ENCODE results near the gene PCNX1.
"Not testable (repeated sequence)": the region's sequence is repeated elsewhere in the genome, so short reads cannot be mapped to it uniquely, and the experiment has no call there.

PCNX1 gene

GRCh38 chr14:70935135-70935534 lies 27.9 kb downstream of the PCNX1 start:
- DNase-seq (ENCODE audit: low read depth in 1 of 2, low spot score in 1 of 2) = no peak
- H3K27ac ChIP-seq (replicated peaks) = no peak overlapping the region
- no peak for TF ChIP-seq POLR2AphosphoS5 (IDR thresholded peaks at IDR 0.05; ENCODE audit: low read depth)
- TF ChIP-seq SPI1 (IDR thresholded peaks at IDR 0.05; ENCODE audit: borderline replicate concordance, low read depth) = no peak
- TF ChIP-seq GABPA (IDR thresholded peaks at IDR 0.05; ENCODE audit: low read depth) = no peak
- no peak for TF ChIP-seq CTCF (IDR thresholded peaks at IDR 0.05; ENCODE audit: insufficient read depth, low read length)
- no peak for TF ChIP-seq REST (IDR thresholded peaks at IDR 0.05; ENCODE audit: insufficient replicate concordance, low read depth)
- H3K4me3 ChIP-seq (replicated peaks; ENCODE audit: insufficient read depth, low read length) = no peak overlapping the region
- H3K27me3 ChIP-seq (ENCODE audit: insufficient read depth, poor library complexity, severe bottlenecking) = no peaks in the 10 kb centered on the region

- not testable (repeated sequence) for H3K27ac ChIP-seq (replicated peaks); DNase-seq (ENCODE audit: low read depth in 1 of 2, low spot score in 1 of 2); H3K4me3 ChIP-seq (replicated peaks; ENCODE audit: insufficient read depth, low read length); H3K27me3 ChIP-seq (ENCODE audit: insufficient read depth, poor library complexity, severe bottlenecking)
These were observed 32.4 kb downstream of the PCNX1 start for GRCh38 chr14:70939693-70940092.

- not testable (repeated sequence) for H3K4me3 ChIP-seq (replicated peaks; ENCODE audit: insufficient read depth, low read length); H3K27me3 ChIP-seq (ENCODE audit: insufficient read depth, poor library complexity, severe bottlenecking); H3K27ac ChIP-seq (replicated peaks); DNase-seq (ENCODE audit: low read depth in 1 of 2, low spot score in 1 of 2)
These were observed 34.5 kb downstream of the PCNX1 start for GRCh38 chr14:70941637-70942341.

- DNase-seq (ENCODE audit: low read depth in 1 of 2, low spot score in 1 of 2) = no peak
- Histone ChIP-seq H3K27ac (replicated peaks) (no peak overlapping the region), H3K27me3 (ENCODE audit: insufficient read depth, poor library complexity, severe bottlenecking) (no peaks in the 10 kb centered on the region), H3K4me3 (replicated peaks; ENCODE audit: insufficient read depth, low read length) (no peak overlapping the region)
- TF ChIP-seq SPI1 (IDR thresholded peaks at IDR 0.05; ENCODE audit: borderline replicate concordance, low read depth) (no peak), REST (IDR thresholded peaks at IDR 0.05; ENCODE audit: insufficient replicate concordance, low read depth) (no peak), POLR2AphosphoS5 (IDR thresholded peaks at IDR 0.05; ENCODE audit: low read depth) (no peak)
These were observed 35.1 kb downstream of the PCNX1 start for GRCh38 chr14:70942342-70942706.

GRCh38 chr14:70942721-70943120 lies 35.5 kb downstream of the PCNX1 start:
- not testable (repeated sequence) for H3K4me3 ChIP-seq (replicated peaks; ENCODE audit: insufficient read depth, low read length); H3K27me3 ChIP-seq (ENCODE audit: insufficient read depth, poor library complexity, severe bottlenecking); H3K27ac ChIP-seq (replicated peaks)

GRCh38 chr14:70943838-70944237 lies 36.6 kb downstream of the PCNX1 start:
- H3K27me3 ChIP-seq (ENCODE audit: insufficient read depth, poor library complexity, severe bottlenecking) = no peaks in the 10 kb centered on the region
- H3K27ac ChIP-seq (replicated peaks) = no peak overlapping the region
- H3K4me3 ChIP-seq (replicated peaks; ENCODE audit: insufficient read depth, low read length) = no peak overlapping the region
- TF ChIP-seq REST (IDR thresholded peaks at IDR 0.05; ENCODE audit: insufficient replicate concordance, low read depth) (no peak), POLR2AphosphoS5 (IDR thresholded peaks at IDR 0.05; ENCODE audit: low read depth) (no peak), SPI1 (IDR thresholded peaks at IDR 0.05; ENCODE audit: borderline replicate concordance, low read depth) (no peak), GABPA (IDR thresholded peaks at IDR 0.05; ENCODE audit: low read depth) (no peak), CTCF (IDR thresholded peaks at IDR 0.05; ENCODE audit: insufficient read depth, low read length) (no peak)
- DNase-seq (ENCODE audit: low read depth in 1 of 2, low spot score in 1 of 2) = no peak

More at GRCh38 chr14:70942721-70943120, 35.5 kb downstream of the PCNX1 start:
- not testable (repeated sequence) for DNase-seq (ENCODE audit: low read depth in 1 of 2, low spot score in 1 of 2)
